HepG2 (cell line): ENCODE measurements around the gene COMMD9. TPM values are rescaled to one million over a fixed set of nuclear protein-coding genes. Genes with fewer than 3 reads are reported as not detected.

Experiments used
- EP300 ChIP-seq, 3 experiments: sonication (generic) in 1 of 3; formaldehyde crosslinking in 1 of 3; IDR thresholded peaks; 2 replicates each; pipeline versions ENCODE4 v1.5.1 to v1.6.1; 2011 to 2020; ENCODE audit warnings: low read depth in 2 of 3, low read length in 2 of 3, borderline replicate concordance in 1 of 3, improper control_type of control experiment in 1 of 3, mild to moderate bottlenecking in 1 of 3, missing genetic modification reagents in 1 of 3, moderate library complexity in 1 of 3
- FOSL2 ChIP-seq: sonication (generic); formaldehyde crosslinking; IDR thresholded peaks from 2 replicates; pipeline ENCODE4 v1.4.0; 2020; ENCODE audit warnings: missing genetic modification reagents
- HIC2 ChIP-seq: sonication (generic); formaldehyde crosslinking; IDR thresholded peaks from 2 replicates; pipeline ENCODE4 v1.9.0; 2022; ENCODE audit warnings: low read depth, missing genetic modification reagents
- IKZF4 ChIP-seq: sonication (generic); formaldehyde crosslinking; IDR thresholded peaks from 2 replicates; pipeline ENCODE4 v1.5.1; 2020; ENCODE audit warnings: borderline replicate concordance, mild to moderate bottlenecking, low read depth, missing genetic modification reagents; ENCODE audit errors: not compliant biosample characterization
- MBD4 ChIP-seq: IDR thresholded peaks from 2 replicates; pipeline ENCODE4 v1.6.1; 2012; ENCODE audit warnings: low read length, inconsistent platforms, borderline replicate concordance
- MEF2D ChIP-seq: sonication (generic); formaldehyde crosslinking; IDR thresholded peaks from 2 replicates; pipeline ENCODE4 v1.5.1; 2020; ENCODE audit warnings: mild to moderate bottlenecking, missing genetic modification reagents
- MIER2 ChIP-seq: IDR thresholded peaks from 2 replicates; pipeline ENCODE4 v1.6.1; 2016; ENCODE audit warnings: missing biosample characterization, missing genetic modification reagents
- MTF2 ChIP-seq: sonication (generic); formaldehyde crosslinking; IDR thresholded peaks from 2 replicates; pipeline ENCODE4 v1.5.0; 2020; ENCODE audit warnings: missing genetic modification reagents, borderline replicate concordance
- MXI1 ChIP-seq: IDR thresholded peaks from 3 replicates; pipeline ENCODE4 v1.6.1; 2012; ENCODE audit warnings: low read depth, low read length, inconsistent platforms, borderline replicate concordance
- TBP ChIP-seq: sonication (generic); formaldehyde crosslinking; IDR thresholded peaks from 2 replicates; pipeline ENCODE4 v1.5.0; 2020; ENCODE audit warnings: missing genetic modification reagents
- TGIF2 ChIP-seq: IDR thresholded peaks from 2 replicates; pipeline ENCODE4 v1.6.1; 2016; ENCODE audit warnings: control low read depth, missing compliant biosample characterization
- UBTF ChIP-seq: sonication (generic); formaldehyde crosslinking; IDR thresholded peaks from 2 replicates; pipeline ENCODE4 v1.4.0; 2020; ENCODE audit warnings: mild to moderate bottlenecking, missing genetic modification reagents
- ZFP36 ChIP-seq: fragments of 150-350 bp; IDR thresholded peaks from 2 replicates; pipeline ENCODE4 v1.6.1; 2018; ENCODE audit warnings: borderline replicate concordance, low read length, low read depth; ENCODE audit not compliant: partially characterized antibody
- ZNF143 ChIP-seq: sonication (generic); formaldehyde crosslinking; IDR thresholded peaks from 2 replicates; pipeline ENCODE4 v1.4.0; 2020; ENCODE audit warnings: missing genetic modification reagents
- ZNF329 ChIP-seq: sonication (generic); formaldehyde crosslinking; IDR thresholded peaks from 2 replicates; pipeline ENCODE4 v1.9.0; 2021; ENCODE audit warnings: low read depth, mild to moderate bottlenecking, missing genetic modification reagents
- ZNF350 ChIP-seq: sonication (generic); formaldehyde crosslinking; IDR thresholded peaks from 2 replicates; pipeline ENCODE4 v1.4.0; 2020; ENCODE audit warnings: mild to moderate bottlenecking, low read depth, missing genetic modification reagents, borderline replicate concordance
- ZNF414 ChIP-seq: sonication (generic); formaldehyde crosslinking; IDR thresholded peaks from 2 replicates; pipeline ENCODE4 v1.5.0; 2020; ENCODE audit warnings: missing genetic modification reagents
- ZNF530 ChIP-seq: sonication (generic); formaldehyde crosslinking; IDR thresholded peaks from 2 replicates; pipeline ENCODE4 v1.5.0; 2020; ENCODE audit warnings: low read depth, mild to moderate bottlenecking, missing genetic modification reagents
- ZNF552 ChIP-seq: sonication (generic); formaldehyde crosslinking; IDR thresholded peaks from 2 replicates; pipeline ENCODE4 v1.9.0; 2022; ENCODE audit warnings: missing genetic modification reagents, mild to moderate bottlenecking, borderline replicate concordance
- ZNF614 ChIP-seq: IDR thresholded peaks from 2 replicates; pipeline ENCODE4 v1.6.1; 2018; ENCODE audit warnings: missing biosample characterization, missing genetic modification reagents, inconsistent platforms, borderline replicate concordance
- ZNF709 ChIP-seq: sonication (generic); formaldehyde crosslinking; IDR thresholded peaks from 2 replicates; pipeline ENCODE4 v1.5.0; 2020; ENCODE audit warnings: mild to moderate bottlenecking, missing genetic modification reagents
- ZNF720 ChIP-seq: sonication (generic); formaldehyde crosslinking; IDR thresholded peaks from 2 replicates; pipeline ENCODE4 v1.4.0; 2020; ENCODE audit warnings: missing genetic modification reagents
- ZNF749 ChIP-seq: sonication (generic); formaldehyde crosslinking; IDR thresholded peaks from 2 replicates; pipeline ENCODE4 v1.8.0; 2022; ENCODE audit warnings: mild to moderate bottlenecking, missing genetic modification reagents, moderate library complexity, borderline replicate concordance
- ZNF75D ChIP-seq: sonication (generic); formaldehyde crosslinking; IDR thresholded peaks from 2 replicates; pipeline ENCODE4 v1.8.1; 2023; ENCODE audit warnings: missing genetic modification reagents, mild to moderate bottlenecking, borderline replicate concordance
- ZNF883 ChIP-seq: sonication (generic); formaldehyde crosslinking; IDR thresholded peaks from 2 replicates; pipeline ENCODE4 v1.5.1; 2020; ENCODE audit warnings: mild to moderate bottlenecking, missing genetic modification reagents; ENCODE audit errors: not compliant biosample characterization
- ZSCAN12 ChIP-seq: sonication (generic); formaldehyde crosslinking; IDR thresholded peaks from 2 replicates; pipeline ENCODE4 v1.9.0; 2021; ENCODE audit warnings: mild to moderate bottlenecking, missing genetic modification reagents
- polyA plus RNA-seq, 8 experiments: library from polyadenylated mRNA; depleted of rRNA in 3 of 8; stranded (reverse) in 7 of 8; unstranded in 1 of 8; fragments of >200 nt; fragmentation: Illumina TruSeq in 4 of 8; extraction: Trizol in 4 of 8; gene quantifications; 2 replicates each; pipeline versions ENCODE4 v1.2.1 to v1.2.3, GENCODE V29; 2011 to 2016; ENCODE audit warnings: low read depth in 4 of 8, missing spikeins in 1 of 8, mixed read lengths in 1 of 8; ENCODE audit not compliant: insufficient read depth in 1 of 8
- total RNA-seq, 5 experiments: library from RNA; depleted of rRNA; stranded (reverse); fragments of >200 nt; fragmentation: Illumina TruSeq; extraction: Trizol; gene quantifications; 2 replicates each; pipeline ENCODE4 v1.2.3, GENCODE V29; 2016; ENCODE audit warnings: low read depth in 1 of 5

COMMD9 gene
- total and polyA plus RNA-seq, 2 of the 13 experiments (the other 11 are each of a cell fraction or from before 2014, with no cell fraction given): 47.3 to 76.7 TPM

- TF ChIP-seq IKZF4 (no peak), ZNF329 (no peak), ZNF749 (no peak), ZNF143 (CRISPR knock-in tag) (peak; percentile 99), MEF2D (CRISPR knock-in tag) (no peak; the same call in 1 of the 2 replicates), ZNF883 (peak; percentile 47), HIC2 (no peak), ZNF552 (no peak), FOSL2 (peak; percentile 62), ZNF614 (CRISPR knock-in tag) (peak; percentile 82; the same call in 1 of the 2 replicates), TBP (no peak), TGIF2 (CRISPR knock-in tag) (peak; percentile 99), ZNF709 (no peak), MTF2 (CRISPR knock-in tag) (no peak), ZNF350 (CRISPR knock-in tag) (peak; percentile 43; the same call in 1 of the 2 replicates), ZNF414 (CRISPR knock-in tag) (no peak), MIER2 (no peak), MBD4 (no peak), ZFP36 (no peak), ZSCAN12 (CRISPR knock-in tag) (no peak), MXI1 (peak; percentile 85; the same call in 2 of the 3 replicates), ZNF530 (CRISPR knock-in tag) (0 out of 2 replicates have a peak, but pooled peaks have one; percentile 53), EP300 (IDR thresholded peaks at IDR 0.05; ENCODE audit: low read depth in 2 of 2, low read length in 2 of 2) (no peak; a peak in 1 of 4 replicates), EP300 (CRISPR knock-in tag; IDR thresholded peaks at IDR 0.05; ENCODE audit: borderline replicate concordance) (no peak), UBTF (no peak), ZNF75D (CRISPR knock-in tag) (no peak), ZNF720 (CRISPR knock-in tag) (no peak)
Measured at GRCh38 chr11:36289226-36289852, at the start of gene COMMD9 (continued).
